Measurements from ENCODE around the gene DNAAF2.
"Not testable (repeated sequence)": the region's sequence is repeated elsewhere in the genome, so short reads cannot be mapped to it uniquely, and the experiment has no call there.

The DNAAF2 gene

GRCh38 chr14:49634547-49635334, at the start of gene DNAAF2:
Gene DNAAF2 (minus strand): TSS chr14:49635244. CDS start chr14:49635149, 95 bp downstream.
- peak; percentile 88 for DNase-seq

DNA sequence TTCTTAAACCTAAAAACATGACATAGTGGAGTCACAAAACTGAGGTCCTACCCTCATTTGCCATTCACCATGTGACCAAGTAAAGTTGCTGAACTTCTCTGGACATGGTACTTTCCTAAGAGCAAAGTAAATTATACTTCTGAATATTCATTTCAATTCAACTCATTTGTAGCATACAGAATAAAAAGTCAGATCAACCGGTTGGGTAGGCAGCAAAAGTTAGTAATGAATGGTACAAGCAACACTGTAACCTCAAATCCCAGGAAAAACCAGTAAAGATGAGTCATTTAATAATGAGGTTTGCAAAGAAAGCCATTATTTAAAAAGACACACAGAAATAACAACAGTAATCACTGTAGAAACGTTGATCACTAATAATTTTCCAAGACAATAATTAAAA, 44.2 kb upstream of the DNAAF2 start:
- no peak for DNase-seq

DNA sequence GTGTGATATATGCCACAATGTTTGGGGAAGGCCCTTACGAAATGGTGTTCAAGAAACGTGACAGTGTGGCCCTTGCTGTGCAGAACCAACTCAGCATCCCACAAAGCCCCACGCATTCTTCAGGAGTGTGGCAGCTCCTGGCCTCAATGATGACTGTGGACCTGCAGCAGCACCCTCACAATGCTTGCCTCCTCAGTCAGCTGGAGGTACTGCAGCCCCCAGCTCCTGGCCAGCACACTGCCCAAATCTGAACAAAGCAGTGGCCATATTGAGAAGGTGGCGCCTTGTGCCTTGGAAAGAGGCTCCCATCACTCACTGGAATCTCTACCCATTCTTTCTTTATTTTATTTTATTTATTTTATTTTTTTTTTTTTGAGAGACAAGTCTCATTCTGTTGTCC, 42.6 kb upstream of the DNAAF2 start:
- no peak for DNase-seq

GRCh38 chr14:49673586-49673985, 38.5 kb upstream of the DNAAF2 start:
- no peak for DNase-seq

GRCh38 chr14:49670475-49670874, 35.4 kb upstream of the DNAAF2 start:
- no peak for DNase-seq

- no peak for DNase-seq
Observed at GRCh38 chr14:49659526-49660455, 24.7 kb upstream of the DNAAF2 start.

GRCh38 chr14:49657500-49657899, 22.5 kb upstream of the DNAAF2 start:
- DNase-seq = not testable (repeated sequence)

- no peak for DNase-seq
Observed at GRCh38 chr14:49654511-49654910, 19.5 kb upstream of the DNAAF2 start.

DNA sequence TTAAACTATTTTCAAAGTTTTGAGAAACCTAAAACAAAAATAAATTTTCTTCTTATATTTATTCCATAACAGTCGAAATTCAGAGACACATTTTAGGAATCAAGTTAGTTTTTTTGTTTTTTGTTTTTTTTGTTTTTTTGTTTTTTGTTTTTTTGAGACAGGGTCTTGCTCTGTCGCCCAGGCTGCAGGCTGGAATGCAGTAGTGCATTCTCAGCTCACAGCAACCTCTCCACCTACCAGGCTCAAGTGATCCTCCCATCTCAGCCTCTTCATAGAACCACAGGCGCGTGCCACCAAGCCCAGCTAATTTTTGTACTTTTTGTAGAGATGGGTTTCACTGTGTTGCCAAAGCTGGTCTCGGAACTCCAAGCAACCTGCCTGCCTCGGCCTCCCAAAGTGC, 18.5 kb upstream of the DNAAF2 start:
- DNase-seq = no peak

DNA sequence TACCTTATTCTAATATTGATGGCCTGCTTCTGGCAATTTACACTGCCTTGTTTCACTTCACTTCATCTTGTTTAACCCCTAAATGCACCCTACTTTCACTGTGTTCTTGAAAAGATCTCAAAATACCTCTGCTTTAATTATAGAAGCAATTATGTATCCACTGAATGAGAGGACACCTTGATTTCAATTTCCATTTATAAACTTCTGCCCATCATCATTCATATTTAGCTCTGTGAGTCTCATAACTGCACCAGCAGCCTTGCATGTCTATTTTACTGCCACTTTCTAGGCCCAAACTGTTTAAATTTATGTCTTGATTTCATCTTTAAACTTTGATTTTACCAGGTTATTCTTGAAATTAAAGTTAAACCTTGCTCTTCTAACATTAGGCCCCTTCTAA, 7.1 kb upstream of the DNAAF2 start:
- no peak for DNase-seq

DNA sequence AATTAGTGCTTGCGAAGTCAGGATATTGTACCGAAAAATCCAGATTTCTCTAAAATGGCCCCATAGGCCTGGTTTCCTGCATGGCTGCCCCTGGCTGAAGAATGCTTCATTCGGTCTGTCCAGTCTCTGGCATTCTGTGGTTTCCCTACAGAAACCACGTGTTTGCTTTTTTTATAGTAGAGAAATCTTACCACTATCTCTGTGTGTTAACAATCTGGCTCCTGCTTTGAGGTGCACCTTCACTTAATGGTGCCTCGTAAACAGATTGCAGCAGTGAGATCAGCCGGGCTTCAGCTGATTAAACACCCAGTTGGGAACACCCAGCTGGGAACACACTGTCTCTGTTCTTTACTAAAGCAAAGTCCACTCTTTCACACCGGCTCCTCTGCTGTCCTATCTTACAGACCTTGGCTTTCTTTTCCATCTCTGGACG, 6.7 kb upstream of the DNAAF2 start:
- no peak for DNase-seq

DNA sequence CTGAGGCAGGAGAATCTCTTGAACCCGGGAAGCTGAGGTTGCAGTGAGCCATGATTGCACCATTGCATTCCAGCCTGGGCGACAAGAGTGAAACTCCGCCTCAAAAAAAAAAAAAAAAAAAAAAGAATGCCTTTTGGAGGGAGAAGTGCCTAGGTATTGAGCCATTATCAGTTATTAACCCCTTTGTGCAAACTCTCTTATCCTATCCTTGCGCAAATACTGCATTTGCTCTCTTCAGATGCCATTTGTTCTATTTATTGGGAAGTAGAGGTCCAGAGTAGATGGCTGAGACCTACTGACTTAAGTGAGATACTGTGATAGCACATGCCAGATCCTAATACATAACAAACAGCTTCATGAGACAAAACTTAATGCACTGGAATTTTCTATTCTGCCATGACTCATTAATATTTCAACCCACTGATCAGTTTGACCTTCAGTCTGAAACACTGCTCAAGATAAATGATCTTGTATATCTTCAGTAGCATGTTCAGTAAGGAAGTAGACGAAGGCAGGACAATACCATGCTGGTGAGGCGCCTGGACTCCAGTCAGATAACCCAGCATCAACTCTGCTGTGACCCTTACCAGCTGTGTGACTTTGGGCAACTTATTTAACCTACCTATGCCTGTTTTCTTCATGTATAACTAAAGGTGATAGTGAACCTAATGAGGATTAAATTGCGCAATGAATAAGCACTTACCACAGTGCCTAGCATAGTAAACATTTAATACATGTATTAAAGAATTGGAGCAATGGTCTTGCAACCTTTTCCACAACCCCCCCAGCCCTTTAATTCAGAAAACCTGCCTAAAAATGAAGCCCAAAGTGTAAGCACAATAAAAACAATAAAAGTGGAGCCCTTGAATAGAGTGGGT, 5.7 kb upstream of the DNAAF2 start:
- no peak for DNase-seq

GRCh38 chr14:49637534-49638078, 2.6 kb upstream of the DNAAF2 start:
- DNase-seq = no peak

DNA sequence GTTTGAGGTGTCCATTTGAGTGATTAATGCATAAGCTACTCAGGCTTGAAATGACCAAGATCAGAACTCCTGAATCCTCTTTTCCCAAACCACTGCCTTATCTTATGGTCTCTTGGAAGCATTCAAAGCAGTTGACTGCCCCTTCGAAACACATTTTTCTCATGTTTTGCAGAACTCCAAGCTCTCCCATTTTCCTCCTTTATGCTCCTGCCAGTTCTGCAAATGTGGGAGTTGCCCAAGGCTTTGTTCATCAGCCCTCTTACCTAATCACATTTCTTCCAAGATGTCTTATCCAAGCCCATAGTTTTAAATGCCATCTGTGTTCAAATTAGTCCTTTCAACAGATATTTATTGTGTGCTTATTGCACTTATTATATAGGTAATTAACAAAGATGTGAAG, 1.8 kb upstream of the DNAAF2 start:
- DNase-seq = no peak

DNA sequence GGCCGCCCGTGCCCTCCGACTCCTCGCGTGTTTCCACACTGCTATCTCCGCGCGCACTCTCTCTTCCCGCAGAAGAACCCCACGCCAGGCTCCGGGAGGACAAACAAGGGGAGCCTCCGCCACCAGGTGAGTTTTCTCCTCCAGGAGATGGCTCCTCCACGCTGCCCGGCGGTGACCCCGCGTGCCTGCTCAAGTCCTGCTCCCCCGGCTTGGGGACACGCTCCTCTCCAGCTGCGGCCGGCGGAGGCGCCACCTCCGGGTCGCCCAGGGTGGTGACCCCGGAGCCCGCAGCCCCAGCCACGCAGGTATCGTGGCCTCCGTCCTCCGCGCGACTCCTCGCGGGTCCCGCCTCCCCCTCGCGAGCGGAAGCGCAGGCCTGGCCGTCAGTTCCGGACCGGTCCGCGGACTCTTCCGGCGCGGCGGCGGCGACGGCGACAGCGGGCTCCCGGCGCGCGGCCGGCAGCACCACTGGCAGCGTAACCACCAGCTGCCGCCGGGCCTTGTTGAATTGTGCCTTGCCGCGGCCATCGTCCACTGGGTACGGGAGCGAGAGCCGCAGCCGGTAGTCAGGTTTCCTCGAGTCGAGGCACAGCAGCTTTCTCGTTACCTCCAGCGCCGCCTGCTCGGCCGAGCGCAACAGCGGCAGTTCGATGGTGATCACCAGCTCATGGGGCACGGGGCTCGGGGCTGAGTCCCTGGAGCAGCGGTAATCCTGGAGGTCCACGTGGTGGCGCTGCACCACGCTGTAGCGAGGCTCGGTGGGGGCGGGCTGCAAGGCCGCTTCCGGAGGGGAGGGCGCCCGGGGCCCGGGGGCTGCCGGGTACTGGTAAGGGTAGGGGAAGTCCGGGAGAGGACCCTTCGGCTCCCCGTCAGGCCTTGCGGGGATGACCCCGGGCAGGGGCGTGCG, 1.2 kb downstream of the DNAAF2 start:
- peak; percentile 88 for DNase-seq

DNA sequence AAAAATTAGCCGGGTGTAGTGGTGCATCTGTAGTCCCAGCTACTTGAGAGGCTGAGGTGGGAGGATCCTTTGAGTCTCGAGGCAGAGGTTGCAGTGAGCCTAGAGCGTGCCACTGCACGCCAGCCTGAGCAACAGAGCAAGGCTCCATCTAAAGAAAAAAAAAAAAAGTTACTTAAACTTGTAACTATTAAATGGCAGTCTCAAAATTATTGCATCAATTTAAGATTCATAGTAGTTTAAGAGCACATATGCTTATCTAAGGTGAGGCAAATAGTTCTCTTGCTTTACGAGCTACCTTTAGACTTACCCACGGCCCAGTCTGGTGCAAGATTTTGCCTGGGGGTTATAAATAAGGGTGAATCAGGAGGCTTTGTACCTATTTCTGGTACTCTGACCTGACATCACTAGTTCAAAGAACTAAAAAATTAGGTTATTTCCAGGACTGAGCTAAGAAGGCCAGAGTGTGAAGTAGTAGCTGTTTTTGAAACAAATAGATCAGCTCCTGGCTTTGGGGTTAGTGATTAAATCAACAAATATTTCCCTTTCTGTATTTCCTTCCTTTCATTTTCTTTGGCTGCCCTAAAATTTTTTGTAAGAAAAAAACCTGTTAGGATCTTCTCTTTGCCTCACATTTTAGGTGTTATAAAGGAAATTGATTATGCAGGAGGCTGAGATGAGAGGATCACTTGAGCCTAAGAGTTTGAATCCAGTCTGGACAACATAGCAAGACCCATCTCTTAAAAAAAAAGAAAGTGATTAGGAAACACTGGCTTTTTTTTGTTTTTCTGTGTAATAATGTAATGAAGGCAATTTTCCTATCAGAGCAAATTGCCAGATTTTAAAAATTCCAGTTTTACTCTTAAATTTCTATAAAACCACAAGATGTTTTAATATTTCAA, 10.9 kb downstream of the DNAAF2 start:
- DNase-seq = no peak

DNA sequence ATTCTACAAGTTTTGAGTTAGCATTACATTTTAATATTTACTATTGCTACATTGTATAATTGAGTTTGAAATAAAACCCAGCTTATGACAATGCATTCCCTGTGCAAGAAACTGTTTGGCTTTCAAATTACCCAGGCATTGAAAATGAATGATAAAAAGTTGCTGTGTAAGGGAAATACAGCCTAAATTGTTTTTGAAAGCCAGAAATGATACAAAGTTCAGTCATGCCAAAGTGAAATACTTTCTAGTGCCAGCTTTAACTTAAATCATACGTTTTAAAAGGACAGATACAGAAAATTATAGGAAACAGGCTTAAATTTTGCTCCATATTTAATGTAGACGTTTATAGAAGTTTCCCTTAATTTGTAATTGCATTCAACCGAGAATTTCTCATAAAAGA, 11.7 kb downstream of the DNAAF2 start:
- DNase-seq = no peak

GRCh38 chr14:49622022-49622607, 12.9 kb downstream of the DNAAF2 start:
- no peak for DNase-seq

- DNase-seq = no peak
Observed at GRCh38 chr14:49621114-49621881, 13.7 kb downstream of the DNAAF2 start.
